ENCODE results near the gene AREG.

Gene AREG

DNA sequence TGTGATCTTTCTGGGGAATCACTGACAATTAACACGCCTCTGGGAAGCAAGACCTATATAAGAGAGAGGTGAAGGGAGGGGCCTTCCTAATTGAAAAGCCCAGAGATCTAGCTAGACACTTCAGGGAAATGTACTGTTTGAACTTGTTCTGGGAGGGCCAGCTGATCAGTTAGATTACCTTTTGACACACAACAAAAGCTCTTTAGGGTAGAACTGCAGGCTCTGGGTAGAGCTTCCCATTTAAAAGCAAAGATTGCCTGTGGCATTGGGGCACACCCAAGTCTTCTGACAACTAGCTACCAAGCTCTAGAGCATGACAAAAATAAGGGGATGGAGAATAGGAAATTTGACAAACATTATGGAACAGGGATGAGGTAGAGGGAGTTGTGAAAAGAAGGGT is 26.3 kb downstream of the AREG start:
- no peak overlapping the region for H2AFZ ChIP-seq (ENCODE audit: low read length)
- no peak overlapping the region for H3K9ac ChIP-seq (ENCODE audit: low read length)
- no peaks in the 10 kb centered on the region for H3F3A ChIP-seq (ENCODE audit: insufficient read depth, low read length)
- no peaks in the 10 kb centered on the region for H3K9me3 ChIP-seq (replicated peaks; ENCODE audit: insufficient read depth, low read length)
- DNase-seq, result no peak
- H3K4me1 ChIP-seq (ENCODE audit: low read length), result no peaks in the 10 kb centered on the region
- no peaks in the 10 kb centered on the region for H3K9me2 ChIP-seq (replicated peaks; ENCODE audit: insufficient read depth, low read length)
- H4K20me1 ChIP-seq (ENCODE audit: insufficient read depth, low read length), result no peaks in the 10 kb centered on the region
- no peaks in the 10 kb centered on the region for H3K36me3 ChIP-seq (replicated peaks; ENCODE audit: insufficient read depth, low read length)
- H3K79me2 ChIP-seq (ENCODE audit: low read length), result no peaks in the 10 kb centered on the region
- no peaks in the 10 kb centered on the region for H3K27me3 ChIP-seq (replicated peaks; ENCODE audit: insufficient read depth, low read length)
- H3K4me2 ChIP-seq (ENCODE audit: low read depth, low read length), result no peak overlapping the region
- TF ChIP-seq EZH2phosphoT487 (IDR thresholded peaks at IDR 0.05; ENCODE audit: low read length), result no peak
- TF ChIP-seq EZH2 (optimal IDR thresholded peaks at IDR 0.05; ENCODE audit: low read depth, low read length), result no peak
- TF ChIP-seq, protein P1, sequence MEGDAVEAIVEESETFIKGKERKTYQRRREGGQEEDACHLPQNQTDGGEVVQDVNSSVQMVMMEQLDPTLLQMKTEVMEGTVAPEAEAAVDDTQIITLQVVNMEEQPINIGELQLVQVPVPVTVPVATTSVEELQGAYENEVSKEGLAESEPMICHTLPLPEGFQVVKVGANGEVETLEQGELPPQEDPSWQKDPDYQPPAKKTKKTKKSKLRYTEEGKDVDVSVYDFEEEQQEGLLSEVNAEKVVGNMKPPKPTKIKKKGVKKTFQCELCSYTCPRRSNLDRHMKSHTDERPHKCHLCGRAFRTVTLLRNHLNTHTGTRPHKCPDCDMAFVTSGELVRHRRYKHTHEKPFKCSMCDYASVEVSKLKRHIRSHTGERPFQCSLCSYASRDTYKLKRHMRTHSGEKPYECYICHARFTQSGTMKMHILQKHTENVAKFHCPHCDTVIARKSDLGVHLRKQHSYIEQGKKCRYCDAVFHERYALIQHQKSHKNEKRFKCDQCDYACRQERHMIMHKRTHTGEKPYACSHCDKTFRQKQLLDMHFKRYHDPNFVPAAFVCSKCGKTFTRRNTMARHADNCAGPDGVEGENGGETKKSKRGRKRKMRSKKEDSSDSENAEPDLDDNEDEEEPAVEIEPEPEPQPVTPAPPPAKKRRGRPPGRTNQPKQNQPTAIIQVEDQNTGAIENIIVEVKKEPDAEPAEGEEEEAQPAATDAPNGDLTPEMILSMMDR (IDR thresholded peaks at IDR 0.05; ENCODE audit: low read length), result no peak
- no peak overlapping the region for H3K4me3 ChIP-seq (ENCODE audit: low read length)
- H3K27ac ChIP-seq (ENCODE audit: low read length), result no peak overlapping the region

DNA sequence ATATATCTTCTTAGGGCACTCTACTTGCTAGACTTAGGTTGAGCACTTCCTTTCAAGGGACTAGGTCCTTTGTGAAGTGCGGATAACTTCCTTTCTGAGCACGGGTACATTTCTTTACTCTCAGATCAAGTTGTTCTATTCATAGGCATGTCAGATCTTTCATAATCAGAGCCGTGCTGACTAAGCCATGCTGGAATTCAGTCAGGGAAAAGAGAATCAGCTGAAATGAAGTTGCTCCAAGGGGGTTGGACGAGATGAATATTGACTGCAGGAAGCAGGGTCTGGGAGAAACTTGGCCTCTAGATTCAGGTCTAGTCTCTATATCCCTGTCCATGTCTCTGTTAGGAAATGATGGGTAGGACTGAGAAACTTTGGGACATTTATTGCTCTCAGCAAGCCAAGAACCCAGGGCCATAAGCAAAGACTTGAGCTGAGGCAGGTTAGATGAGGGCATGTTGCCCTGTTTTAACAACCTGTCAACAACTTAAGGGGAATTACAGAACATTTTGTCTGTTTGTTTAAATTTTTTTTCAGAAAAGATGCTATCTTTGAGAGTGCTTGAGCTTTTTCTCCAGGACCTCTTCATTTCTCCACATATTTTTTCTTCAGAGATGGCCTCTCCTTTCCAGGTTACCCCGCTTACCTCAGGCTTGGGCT is 28.3 kb downstream of the AREG start:
- TF ChIP-seq EZH2 (optimal IDR thresholded peaks at IDR 0.05; ENCODE audit: low read depth, low read length), result no peak

DNA sequence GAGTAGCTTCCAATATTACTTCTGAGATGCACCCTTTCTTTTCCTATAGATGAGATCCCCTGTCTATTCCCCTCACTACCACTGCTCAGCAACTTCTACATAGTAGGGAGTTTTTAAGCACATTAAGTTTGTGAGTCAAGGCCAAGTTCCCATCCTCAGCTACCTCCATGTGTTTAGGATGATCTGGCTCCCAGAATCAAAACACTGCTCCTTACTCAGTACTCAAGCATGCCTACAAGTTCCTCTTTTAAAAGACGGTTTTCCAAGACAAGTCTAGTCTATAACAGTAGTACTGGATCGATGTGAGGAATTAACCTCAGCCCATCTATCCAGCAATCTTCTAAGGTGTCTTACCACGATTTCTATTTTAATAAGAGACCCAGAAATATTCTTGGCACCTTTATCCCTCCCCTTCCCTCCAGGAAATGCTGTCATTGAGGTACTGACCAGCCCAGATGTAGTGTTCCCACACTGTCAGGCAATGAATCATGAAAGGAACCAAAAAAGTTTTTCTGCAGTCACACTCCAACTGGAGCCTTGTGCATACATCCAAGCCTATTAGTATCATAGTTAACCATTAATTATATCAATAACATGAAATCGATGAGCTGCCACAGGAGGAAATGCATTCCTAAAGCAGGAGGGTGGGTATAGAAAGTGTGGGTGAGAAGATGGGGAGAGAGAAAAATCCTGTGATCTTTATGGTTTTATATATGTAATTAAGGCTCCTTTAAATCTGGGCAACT is 29.6 kb downstream of the AREG start:
- Histone ChIP-seq H3K27me3 (replicated peaks; ENCODE audit: insufficient read depth, low read length) (no peaks in the 10 kb centered on the region), H3F3A (ENCODE audit: insufficient read depth, low read length) (no peaks in the 10 kb centered on the region), H3K9ac (ENCODE audit: low read length) (no peak overlapping the region), H3K9me3 (replicated peaks; ENCODE audit: insufficient read depth, low read length) (no peaks in the 10 kb centered on the region), H3K27ac (ENCODE audit: low read length) (no peak overlapping the region), H3K36me3 (replicated peaks; ENCODE audit: insufficient read depth, low read length) (no peaks in the 10 kb centered on the region), H4K20me1 (ENCODE audit: insufficient read depth, low read length) (no peaks in the 10 kb centered on the region), H3K9me2 (replicated peaks; ENCODE audit: insufficient read depth, low read length) (no peaks in the 10 kb centered on the region), H3K4me3 (ENCODE audit: low read length) (no peak overlapping the region), H2AFZ (ENCODE audit: low read length) (no peak overlapping the region), H3K4me2 (ENCODE audit: low read depth, low read length) (no peak overlapping the region), H3K4me1 (ENCODE audit: low read length) (no peaks in the 10 kb centered on the region), H3K79me2 (ENCODE audit: low read length) (no peaks in the 10 kb centered on the region)
- TF ChIP-seq EZH2 (optimal IDR thresholded peaks at IDR 0.05; ENCODE audit: low read depth, low read length) (no peak), EZH2phosphoT487 (IDR thresholded peaks at IDR 0.05; ENCODE audit: low read length) (no peak)
- TF ChIP-seq, protein P1 (IDR thresholded peaks at IDR 0.05; ENCODE audit: low read length), result no peak
- DNase-seq, result no peak

More for the DNA sequence above, 28.3 kb downstream of the AREG start:
- no peaks in the 10 kb centered on the region for H3K36me3 ChIP-seq (replicated peaks; ENCODE audit: insufficient read depth, low read length)
- no peak overlapping the region for H2AFZ ChIP-seq (ENCODE audit: low read length)
- no peaks in the 10 kb centered on the region for H3K9me2 ChIP-seq (replicated peaks; ENCODE audit: insufficient read depth, low read length)
- H4K20me1 ChIP-seq (ENCODE audit: insufficient read depth, low read length), result no peaks in the 10 kb centered on the region
- H3K4me3 ChIP-seq (ENCODE audit: low read length), result no peak overlapping the region
- no peaks in the 10 kb centered on the region for H3K9me3 ChIP-seq (replicated peaks; ENCODE audit: insufficient read depth, low read length)
- H3K27me3 ChIP-seq (replicated peaks; ENCODE audit: insufficient read depth, low read length), result no peaks in the 10 kb centered on the region
- no peak overlapping the region for H3K27ac ChIP-seq (ENCODE audit: low read length)
- DNase-seq, result no peak
- H3K4me2 ChIP-seq (ENCODE audit: low read depth, low read length), result no peak overlapping the region
- H3K79me2 ChIP-seq (ENCODE audit: low read length), result no peaks in the 10 kb centered on the region
- H3F3A ChIP-seq (ENCODE audit: insufficient read depth, low read length), result no peaks in the 10 kb centered on the region
- no peaks in the 10 kb centered on the region for H3K4me1 ChIP-seq (ENCODE audit: low read length)
- no peak overlapping the region for H3K9ac ChIP-seq (ENCODE audit: low read length)
